K562 (cell line): ENCODE results near the gene TRIP10. TPM values are rescaled to one million over a fixed set of nuclear protein-coding genes. Genes with fewer than 3 reads are reported as not detected.
A peak's percentile ranks its signal among the peaks of the same experiment; 100 is the strongest.

Experiments used
- ATAC-seq: fragments of 200-7000 bp; cut with Tn5 transposase; 3 replicates; pipeline ENCODE4 v1.9.1; 2020; ENCODE audit warnings: moderate library complexity
- BruUV-seq: library from RNA; stranded (reverse); fragments of 400-500 nt; replicated peaks from 2 replicates; lab custom pipeline; 2021; lab: Mats Ljungman, UMichigan
- CTCF ChIA-PET: fragments of 300-600 bp; formaldehyde crosslinking; extraction: SDS; loops from one replicate; lab custom pipeline; 2021; ENCODE audit warnings: low intra/inter-chr PET ratio; lab: Yijun Ruan, JAX
- POLR2A ChIA-PET: fragments of 300-600, 350-650 bp; sonication (Branson Sonifier 250); formaldehyde crosslinking; extraction: SDS; loops from one replicate; lab custom pipeline; 2021; ENCODE audit warnings: antibody characterized with exemption, inconsistent platforms; lab: Yijun Ruan, JAX
- DNase-seq, 4 experiments: peaks; one replicate each; pipeline versions ENCODE4 v3.0.0 to v3.0.0-alpha.2; 2011 to 2018; ENCODE audit warnings: low spot score in 3 of 4, mixed read lengths in 3 of 4; ENCODE audit errors: extremely low read depth in 1 of 4
- FAIRE-seq: peaks from 2 replicates; lab custom pipeline; 2011; peaks lifted over from hg19 to GRCh38; lab: Jason Lieb, UNC
- H2AFZ ChIP-seq: 2 replicates; pipeline ENCODE4 v1.6.0; 2011; ENCODE audit warnings: low read depth, low read length, control low read depth, inconsistent platforms
- H3K27ac ChIP-seq: fragments of 200-600 bp; 3 replicates; pipeline ENCODE4 v1.8.0; 2011; ENCODE audit warnings: low read depth, mild to moderate bottlenecking, control low read depth, inconsistent platforms, low read length, moderate library complexity, mixed read lengths; ENCODE audit errors: extremely low read depth
- H3K27me3 ChIP-seq, 2 experiments: fragments of 300-600 bp in 1 of 2; 2 replicates in 1 of 2; 3 replicates in 1 of 2; pipeline versions ENCODE4 v1.6.0 to v1.8.0; 2011; ENCODE audit warnings: inconsistent platforms in 2 of 2, low read length in 2 of 2, mild to moderate bottlenecking in 1 of 2, mixed read lengths in 1 of 2, moderate library complexity in 1 of 2; ENCODE audit not compliant: control insufficient read depth in 2 of 2, insufficient read depth in 2 of 2
- H3K36me3 ChIP-seq: fragments of 300-600 bp; 3 replicates; pipeline ENCODE4 v1.8.0; 2011; ENCODE audit warnings: mild to moderate bottlenecking, low read length, inconsistent platforms; ENCODE audit not compliant: control insufficient read depth, insufficient read depth
- H3K4me1 ChIP-seq, 2 experiments: fragments of 200-600 bp in 1 of 2; replicated peaks in 1 of 2; 2 replicates in 1 of 2; 3 replicates in 1 of 2; pipeline versions ENCODE4 v1.5.1 to v1.8.0; 2011; ENCODE audit warnings: inconsistent platforms in 2 of 2, low read length in 2 of 2, mild to moderate bottlenecking in 1 of 2, mixed read lengths in 1 of 2, moderate library complexity in 1 of 2; ENCODE audit not compliant: control insufficient read depth in 2 of 2, insufficient read depth in 2 of 2
- H3K4me2 ChIP-seq: 2 replicates; pipeline ENCODE4 v1.6.1; 2011; ENCODE audit warnings: low read length, control low read depth, inconsistent platforms, mixed read lengths; ENCODE audit not compliant: insufficient read depth
- H3K4me3 ChIP-seq: fragments of 200-600 bp; sonication (generic), shearing (Covaris generic); 2 replicates; pipeline ENCODE4 v1.5.1; 2016; ENCODE audit warnings: control low read depth, inconsistent platforms
- H3K79me2 ChIP-seq: fragments of 200-600 bp; 3 replicates; pipeline ENCODE4 v1.8.0; 2011; ENCODE audit warnings: low read length, inconsistent platforms; ENCODE audit not compliant: control insufficient read depth, insufficient read depth
- H3K9ac ChIP-seq, 2 experiments: 2 replicates each; pipeline versions ENCODE4 v1.6.0 to v1.6.1; 2011; ENCODE audit warnings: low read depth in 2 of 2, low read length in 2 of 2, control low read depth in 1 of 2, inconsistent platforms in 1 of 2, mild to moderate bottlenecking in 1 of 2, mixed read lengths in 1 of 2; ENCODE audit not compliant: insufficient read depth in 1 of 2
- H3K9me1 ChIP-seq: one replicate; pipeline ENCODE4 v1.6.0; 2011; ENCODE audit warnings: inconsistent platforms, mild to moderate bottlenecking, low read length, moderate library complexity; ENCODE audit not compliant: control insufficient read depth, insufficient read depth
- H3K9me3 ChIP-seq: replicated peaks from 2 replicates; pipeline ENCODE4 v1.5.1; 2011; ENCODE audit warnings: low read depth, low read length, inconsistent platforms; ENCODE audit not compliant: control insufficient read depth, insufficient read depth
- H4K20me1 ChIP-seq: replicated peaks from 2 replicates; pipeline ENCODE4 v1.6.1; 2011; ENCODE audit warnings: low read length, inconsistent platforms, mixed read lengths; ENCODE audit not compliant: control insufficient read depth, insufficient read depth
- DMBX1 ChIP-seq: fragments of 250-450 bp; sonication (Bioruptor Pico); IDR thresholded peaks from 2 replicates; pipeline ENCODE4 v1.8.0; 2022; ENCODE audit warnings: inconsistent platforms, mild to moderate bottlenecking, moderate library complexity, borderline replicate concordance
- ETV1 ChIP-seq: fragments of 450-650 bp; conservative IDR thresholded peaks from 2 replicates; pipeline ENCODE4 v1.6.1; 2016; ENCODE audit warnings: missing genetic modification characterization, control low read depth, low read depth, missing compliant biosample characterization
- HMGN3 ChIP-seq: IDR thresholded peaks from 2 replicates; pipeline ENCODE4 v1.6.1; 2011; ENCODE audit warnings: borderline replicate concordance, low read depth, mild to moderate bottlenecking, mixed read lengths, low read length; ENCODE audit not compliant: insufficient read length; ENCODE audit errors: extremely low read depth
- MAX ChIP-seq: sonication (generic); formaldehyde crosslinking; IDR thresholded peaks from 2 replicates; pipeline ENCODE4 v1.9.0; 2022; ENCODE audit warnings: mild to moderate bottlenecking, missing genetic modification reagents
- POLR2B ChIP-seq: fragments of 450-650 bp; IDR thresholded peaks from 2 replicates; pipeline ENCODE4 v1.6.1; 2018; ENCODE audit warnings: low read depth; ENCODE audit not compliant: partially characterized antibody
- SETDB1 ChIP-seq: IDR thresholded peaks from one replicate; pipeline ENCODE4 v1.6.1; 2012; ENCODE audit warnings: low read length, control low read depth, inconsistent platforms
- THRAP3 ChIP-seq: fragments of 450-650 bp; IDR thresholded peaks from 2 replicates; pipeline ENCODE4 v1.6.1; 2016; ENCODE audit warnings: mild to moderate bottlenecking, inconsistent platforms, borderline replicate concordance
- ZBTB33 ChIP-seq: sonication (generic); formaldehyde crosslinking; IDR thresholded peaks from 2 replicates; pipeline ENCODE4 v1.8.1; 2023; ENCODE audit warnings: mild to moderate bottlenecking, missing genetic modification reagents
- ZFX ChIP-seq: sonication (generic); formaldehyde crosslinking; IDR thresholded peaks from 2 replicates; pipeline ENCODE4 v1.8.0; 2022; ENCODE audit warnings: mild to moderate bottlenecking, missing genetic modification reagents, moderate library complexity
- ZKSCAN8 ChIP-seq: fragments of 200-800 bp; sonication (Bioruptor generic); IDR thresholded peaks from 2 replicates; pipeline ENCODE4 v1.6.1; 2016; ENCODE audit warnings: missing genetic modification characterization, missing compliant biosample characterization
- ZNF507 ChIP-seq: conservative IDR thresholded peaks from 2 replicates; pipeline ENCODE4 v1.6.1; 2017; ENCODE audit warnings: missing genetic modification characterization, missing compliant biosample characterization
- ZNF785 ChIP-seq: fragments of 250-450 bp; sonication (Bioruptor Pico); IDR thresholded peaks from 2 replicates; pipeline ENCODE4 v1.4.0; 2020; ENCODE audit warnings: mild to moderate bottlenecking
- WGBS: fragments of 100-300 bp; shearing (Covaris generic); methylation state at CpG from one replicate; pipeline ENCODE4 v1.1.6; 2016; ENCODE audit warnings: low coverage, mixed read lengths; ENCODE audit not compliant: insufficient coverage; ENCODE audit errors: missing lambda C conversion rate; 5-methylcytosine and 5-hydroxymethylcytosine counted together
- in situ Hi-C: fragments of 300-500 bp; cut with MboI; formaldehyde crosslinking; loops from 4 replicates; pipeline ENCODE4 v1.15.0; 2018; ENCODE audit warnings: inconsistent platforms, mixed read lengths
- intact Hi-C: fragments of 100-400 bp; cut with micrococcal nuclease; formaldehyde crosslinking; loops from 2 replicates; pipeline ENCODE4 v1.14.2; 2022
- polyA plus RNA-seq, 8 experiments: library from polyadenylated mRNA; depleted of rRNA in 4 of 8; stranded (reverse) in 5 of 8; unstranded in 3 of 8; fragments of >200 nt; fragmentation: Nextera tagmentation in 2 of 8; fragmentation: Illumina TruSeq in 1 of 8; extraction: Ambion mirVana in 2 of 8; extraction: Trizol in 1 of 8; gene quantifications; 2 replicates each; pipeline versions ENCODE4 v1.2.1 to v1.2.3, GENCODE V29; 2011 to 2014; ENCODE audit warnings: inconsistent platforms in 1 of 8, missing spikeins in 1 of 8
- total RNA-seq, 7 experiments: library from RNA; depleted of rRNA in 6 of 7; stranded (reverse); fragments of >200 nt in 6 of 7; fragmentation: Illumina TruSeq in 2 of 7; extraction: Trizol in 2 of 7; gene quantifications; 2 replicates each; pipeline versions ENCODE4 v1.2.1 to v1.2.3, GENCODE V29; 2011 to 2021; ENCODE audit warnings: low replicate concordance in 1 of 7
- TF ChIP-seq, protein P1 (sequence below), 2 experiments: fragments of 450-650 bp in 1 of 2; sonication (generic) in 1 of 2; formaldehyde crosslinking in 1 of 2; IDR thresholded peaks in 1 of 2; conservative IDR thresholded peaks in 1 of 2; 2 replicates each; pipeline versions ENCODE4 v1.6.1 to v1.8.1; 2016 to 2023; ENCODE audit warnings: mild to moderate bottlenecking in 2 of 2, moderate library complexity in 2 of 2, inconsistent platforms in 1 of 2, missing genetic modification reagents in 1 of 2

TRIP10 gene
- total and polyA plus RNA-seq, 9 of the 15 experiments (the other 6 are each of a cell fraction or from before 2014, with no cell fraction given) = 1.2 to 66.8 (median 36.1) TPM

- TF ChIP-seq ZNF507 (tag) (no peak), POLR2B (no peak), ZKSCAN8 (CRISPR knock-in tag) (no peak), THRAP3 (no peak), ZNF785 (CRISPR knock-in tag) (no peak)
Measured at GRCh38 chr19:6737873-6738786, 1.4 kb upstream of the TRIP10 start (continued).

DNA sequence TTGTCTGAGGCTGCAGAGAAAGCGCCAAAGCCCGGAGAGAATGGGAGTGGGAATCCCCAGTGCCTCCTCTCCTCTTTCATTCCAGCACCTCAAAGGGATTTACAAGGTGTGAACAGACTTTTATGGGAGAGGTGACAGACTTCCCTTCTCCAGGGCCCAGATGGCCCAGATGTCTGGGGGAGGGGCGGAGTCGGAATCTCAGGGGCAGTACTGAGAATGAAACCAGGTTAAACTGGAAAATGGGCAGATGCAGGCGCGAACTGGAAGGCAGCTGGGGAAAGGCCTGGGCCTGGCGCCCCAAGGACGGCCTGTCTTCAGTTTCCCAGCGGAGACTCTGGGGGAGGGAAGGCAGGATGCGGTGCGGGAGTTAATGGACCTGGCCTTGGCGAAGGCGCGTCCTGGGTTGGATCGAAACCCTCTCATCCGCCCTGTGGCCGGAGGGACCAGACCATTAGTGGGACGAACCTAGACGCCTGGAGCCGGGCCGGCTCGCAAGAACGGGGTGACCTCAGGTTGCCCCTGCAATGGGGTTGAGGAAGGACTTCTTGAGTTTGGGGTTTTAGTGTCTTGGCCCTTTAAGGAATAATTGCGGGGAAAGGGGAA lies 592 bp upstream of the TRIP10 start:
- Histone ChIP-seq H3K36me3 (peaks cover 32% of the 10 kb centered on the region; the same call in 2 of the 3 replicates), H4K20me1 (no peaks in the 10 kb centered on the region), H3K4me2 (peak overlapping the region; percentile 81), H3K4me1 (peaks cover 40 to 67% of the 10 kb centered on the region in 2 experiments), H3K79me2 (peaks cover 44% of the 10 kb centered on the region), H3K27ac (peak overlapping the region; percentile 78), H3K9me1 (no peaks in the 10 kb centered on the region), H3K9me3 (no peaks in the 10 kb centered on the region), H3K4me3 (peak overlapping the region; percentile 33; the same call in 1 of the 2 replicates), H3K9ac (peak overlapping the region; percentile 57 to 92), H2AFZ (peak overlapping the region; percentile 87), H3K27me3 (no peaks in the 10 kb centered on the region)
- in situ Hi-C loops (no loop called here), intact Hi-C loops (loop anchor here (1.0 to 10.0 kb wide), 4 partner anchors 28 to 224 kb away; partner anchors contain the start of gene SH2D3A)
- no TSS peak for BruUV-seq
- ChIA-PET POLR2A (interaction anchor here (0.8 to 1.8 kb wide), 7 partner anchors 11 to 318 kb away, joined by 3 to 4 read pairs (median 4); no protein-coding TSS in a partner anchor), CTCF (interaction anchor here (1.1 to 2.8 kb wide), 2 partner anchors 124 to 223 kb away, joined by 3 to 16 read pairs; no protein-coding TSS in a partner anchor)
- DNase-seq = peak in 1 of 4 experiments; percentile 45
- no peak for ATAC-seq
- FAIRE-seq = no peak
- WGBS = 14% methylated on average over 24 of the region's 24 CpGs
- peak; percentile 32; the same call in 1 of the 2 replicates for TF ChIP-seq MAX (CRISPR knock-in tag)
- TF ChIP-seq DMBX1 (CRISPR knock-in tag) = no peak
- peak; percentile 52 for TF ChIP-seq ETV1
- TF ChIP-seq ZFX = peak; percentile 48
- peak; percentile 9 for TF ChIP-seq HMGN3
- no peak for TF ChIP-seq SETDB1
- TF ChIP-seq ZBTB33 (CRISPR knock-in tag) = 0 out of 2 replicates have a peak, but pooled peaks have one; percentile 39
- TF ChIP-seq, protein P1, sequence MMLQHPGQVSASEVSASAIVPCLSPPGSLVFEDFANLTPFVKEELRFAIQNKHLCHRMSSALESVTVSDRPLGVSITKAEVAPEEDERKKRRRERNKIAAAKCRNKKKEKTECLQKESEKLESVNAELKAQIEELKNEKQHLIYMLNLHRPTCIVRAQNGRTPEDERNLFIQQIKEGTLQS (IDR thresholded peaks at IDR 0.05) = no peak
- TF ChIP-seq, protein P1 (CRISPR knock-in tag; conservative IDR thresholded peaks at IDR 0.05) = no peak
